ENCODE measurements around the gene KIRREL1. TPM values are rescaled to one million over a fixed set of nuclear protein-coding genes. Genes with fewer than 3 reads are reported as not detected.

Gene KIRREL1
- total and polyA plus RNA-seq, 2 of the 8 experiments (the other 6 are each of a cell fraction or from before 2014, with no cell fraction given) = 14.2 to 39.0 TPM

- Histone ChIP-seq H2BK12ac (ENCODE audit: low read depth, low read length) (0 out of 2 replicates have a peak overlapping the region, but pooled peaks have one; percentile 19), H2BK15ac (ENCODE audit: low read length) (no peak overlapping the region), H4K8ac (ENCODE audit: extremely low read depth, insufficient read depth, low read length) (no peak overlapping the region), H2BK20ac (ENCODE audit: low read length) (0 out of 2 replicates have a peak overlapping the region, but pooled peaks have one; percentile 13), H4K91ac (replicated peaks; ENCODE audit: insufficient read length, low read length) (no peak overlapping the region), H3K9ac (replicated peaks in 1 of 4; ENCODE audit: extremely low read depth in 1 of 4, low read depth in 3 of 4, low read length in 3 of 4) (no peak overlapping the region), H3K14ac (ENCODE audit: insufficient read length) (no peak overlapping the region), H3K36me3 (ENCODE audit: control insufficient read depth in 2 of 4, insufficient read depth in 4 of 4, low read length in 3 of 4) (0 out of 8 replicates have a peak, but pooled peaks cover 0 to 2% (median 0%) of the 10 kb centered on the region in 4 experiments), H3K27me3 (replicated peaks in 1 of 4; ENCODE audit: control insufficient read depth in 3 of 4, extremely low read depth in 1 of 4, insufficient read depth in 3 of 4, low read length in 3 of 4) (no peaks in the 10 kb centered on the region), H3K4me3 (ENCODE audit: extremely low read depth in 1 of 4, insufficient read depth in 2 of 4, low read depth in 3 of 4, low read length in 4 of 4) (no peak overlapping the region), H3K79me1 (ENCODE audit: low read depth, low read length) (peaks cover 7% of the 10 kb centered on the region), H4K20me1 (replicated peaks in 1 of 2; ENCODE audit: control insufficient read depth in 1 of 2, insufficient read depth in 2 of 2, low read length in 2 of 2) (peaks cover 0 to 3% of the 10 kb centered on the region in 2 experiments), H3K4me1 (replicated peaks in 1 of 4; ENCODE audit: control insufficient read depth in 3 of 4, insufficient read depth in 4 of 4, low read length in 3 of 4) (peaks cover 22 to 52% (median 46%) of the 10 kb centered on the region in 4 experiments), H2BK5ac (ENCODE audit: low read depth, low read length) (peak overlapping the region; percentile 67; the same call in 1 of the 2 replicates), H3K9me3 (ENCODE audit: insufficient read depth in 2 of 2, low read depth in 1 of 2, low read length in 1 of 2) (no peaks in the 10 kb centered on the region), H2AK5ac (ENCODE audit: low read depth, low read length) (no peak overlapping the region), H3K56ac (replicated peaks; ENCODE audit: insufficient read length, low read depth, low read length) (no peak overlapping the region), H3K4ac (replicated peaks; ENCODE audit: insufficient read length, low read depth, low read length) (no peak overlapping the region), H2AFZ (ENCODE audit: low read length) (no peak overlapping the region), H3K23ac (ENCODE audit: insufficient read length) (no peak overlapping the region), H4K5ac (ENCODE audit: insufficient read length, low read depth, low read length) (no peak overlapping the region), H3K18ac (ENCODE audit: extremely low read depth, low read length) (no peak overlapping the region), H3K23me2 (ENCODE audit: low read depth, low read length) (peaks cover 4% of the 10 kb centered on the region; the same call in 1 of the 2 replicates), H2BK120ac (replicated peaks; ENCODE audit: low read depth, low read length) (no peak overlapping the region), H3K79me2 (ENCODE audit: control insufficient read depth in 1 of 2, insufficient read depth in 2 of 2, low read length in 2 of 2) (peaks cover 0 to 91% of the 10 kb centered on the region in 2 experiments; a peak in 2 of 4 replicates), H3K27ac (ENCODE audit: low read depth, low read length) (no peak overlapping the region), H3K4me2 (ENCODE audit: insufficient read depth in 1 of 2, low read depth in 2 of 2, low read length in 2 of 2) (0 out of 4 replicates have a peak overlapping the region, but pooled peaks of 1 of the 2 experiments have one; percentile 22)
- 81% methylated on average over 6 of the region's 7 CpGs; no CpG with 5 or more reads in 1 of the 2 experiments for WGBS, 2 experiments (ENCODE audit: extremely low coverage in 1 of 2, insufficient coverage in 1 of 2, insufficient read length in 1 of 2, insufficient replicate concordance in 2 of 2, low coverage in 1 of 2, low lambda C conversion rate in 2 of 2, missing lambda C conversion rate in 1 of 2)
- DNase-seq (ENCODE audit: low read depth in 1 of 2, low spot score in 2 of 2) (no peak), FAIRE-seq (no peak)
- TF ChIP-seq RAD21 (IDR thresholded peaks at IDR 0.05 in 1 of 2, conservative IDR thresholded peaks at IDR 0.05 in 1 of 2; ENCODE audit: low read depth in 2 of 2, low read length in 2 of 2) (peak in 1 of 2 experiments; percentile 13; a peak in 1 of 4 replicates), CTCF (IDR thresholded peaks at IDR 0.05; ENCODE audit: control extremely low read depth in 1 of 3, insufficient read depth in 1 of 3, low read depth in 1 of 3, low read length in 3 of 3) (peak in 1 of 3 experiments; percentile 6; a peak in 1 of 4 replicates), FOSL1 (IDR thresholded peaks at IDR 0.05; ENCODE audit: insufficient read depth, low read depth, low read length) (no peak), POLR2AphosphoS5 (IDR thresholded peaks at IDR 0.05; ENCODE audit: low read depth, low read length) (no peak)
- CTCF ChIA-PET (ENCODE audit: partially characterized antibody) = interaction anchor here (0.7 to 53.4 kb wide), 12 partner anchors 7 to 102 kb away, joined by 3 to 2918 read pairs (median 4); partner anchors contain the start of gene KIRREL1
- POLR2A ChIA-PET (ENCODE audit: partially characterized antibody) = interaction anchor here (0.5 to 12.0 kb wide), 6 partner anchors 12 to 1538 kb away, joined by 3 to 94 read pairs (median 4); partner anchors contain the start of gene KIRREL1
Observed at GRCh38 chr1:158007180-158007579, 13.7 kb downstream of the KIRREL1 start.
